Ascending aorta (tissue), 2 donors: ENCODE data around the gene HOXD12. TPM values are rescaled to one million over a fixed set of nuclear protein-coding genes. Genes with fewer than 3 reads are reported as not detected.
A peak's percentile ranks its signal among the peaks of the same experiment; 100 is the strongest.

ENCODE experiments used
- DNase-seq, 2 donors: peaks; one replicate each; pipeline ENCODE4 v3.0.0-alpha.2; 2019; ENCODE audit warnings: low spot score in 2 of 2
- H3K27ac ChIP-seq, 2 donors: fragments of 200-600 bp; sonication (generic); one replicate each; pipeline ENCODE4 v1.5.1; 2016 to 2017; ENCODE audit warnings: mild to moderate bottlenecking in 1 of 2
- H3K27me3 ChIP-seq: fragments of 200-600 bp; sonication (generic); one replicate; pipeline ENCODE4 v1.5.1; 2017
- H3K36me3 ChIP-seq, 2 donors: fragments of 200-600 bp; sonication (generic); one replicate each; pipeline ENCODE4 v1.5.1; 2016
- H3K4me1 ChIP-seq, 2 donors: fragments of 200-600 bp; sonication (generic); one replicate each; pipeline ENCODE4 v1.5.1; 2016 to 2017; ENCODE audit warnings: mild to moderate bottlenecking in 1 of 2
- H3K4me3 ChIP-seq, 2 donors: fragments of 200-600 bp; sonication (generic); one replicate each; pipeline ENCODE4 v1.5.1; 2016 to 2017; ENCODE audit warnings: mild to moderate bottlenecking in 1 of 2
- H3K9me3 ChIP-seq, 2 donors: fragments of 200-600 bp; sonication (generic); one replicate each; pipeline ENCODE4 v1.5.1; 2016
- intact Hi-C: fragments of 100-400 bp; cut with DNase I; formaldehyde crosslinking; loops from one replicate; pipeline ENCODE4 v1.15.1; 2023
- total RNA-seq: library from RNA; depleted of rRNA; stranded (reverse); fragments of >200 nt; gene quantifications from one replicate; pipeline ENCODE4 v1.1.0, GENCODE V29; 2016
- TF ChIP-seq, protein P1 (sequence below), 3 experiments: fragments of 200-600 bp in 2 of 3; fragments of 450-650 bp in 1 of 3; sonication (generic) in 2 of 3; IDR thresholded peaks; one replicate each; pipeline ENCODE4 v1.5.1; 2016 to 2019; ENCODE audit warnings: antibody characterized with exemption in 3 of 3, mild to moderate bottlenecking in 1 of 3, moderate library complexity in 1 of 3

HOXD12 gene
- total RNA-seq, 1 donor from 2014 or later, result not detected

DNA sequence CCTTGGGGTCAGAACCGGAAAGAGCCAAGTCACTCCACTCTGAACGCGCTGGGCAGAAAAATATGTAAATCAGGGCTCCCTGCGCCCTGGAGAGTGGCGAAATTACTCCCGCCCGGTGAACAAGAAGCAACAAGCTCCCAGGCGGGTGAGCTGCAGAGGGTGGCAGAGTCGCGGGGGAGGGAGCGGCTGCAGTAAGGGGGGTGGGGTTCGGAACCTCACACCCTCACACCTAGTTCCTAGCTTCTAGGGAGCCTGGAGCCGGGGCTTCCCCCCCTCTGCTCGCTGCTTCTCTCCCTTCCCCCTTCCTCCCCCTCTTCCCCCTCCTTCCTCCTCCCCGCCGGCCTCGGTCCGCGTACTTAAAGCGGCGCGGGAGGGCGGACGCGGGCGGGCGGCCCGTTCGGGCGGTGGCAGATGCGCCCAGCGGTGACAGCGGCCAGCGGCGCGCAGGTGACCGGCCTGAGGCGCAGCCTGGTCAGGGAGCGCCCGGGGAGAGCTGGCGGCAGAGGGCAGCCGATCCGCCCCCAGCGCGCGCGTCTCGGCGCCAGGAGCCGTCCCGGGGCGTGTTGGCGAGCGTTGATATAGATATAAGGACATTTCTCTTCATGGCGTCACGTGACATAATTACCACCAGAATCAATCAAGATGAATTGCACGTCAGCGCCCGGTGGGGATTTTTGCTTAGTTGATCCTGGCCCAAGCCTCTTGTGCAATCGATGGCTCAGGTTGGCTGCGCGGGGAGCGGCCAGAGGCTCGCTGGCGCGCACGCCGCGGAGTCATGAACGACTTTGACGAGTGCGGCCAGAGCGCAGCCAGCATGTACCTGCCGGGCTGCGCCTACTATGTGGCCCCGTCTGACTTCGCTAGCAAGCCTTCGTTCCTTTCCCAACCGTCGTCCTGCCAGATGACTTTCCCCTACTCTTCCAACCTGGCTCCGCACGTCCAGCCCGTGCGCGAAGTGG is 7.3 kb downstream of the HOXD12 start, which contains the start of gene HOXD11:
Gene HOXD11, plus strand, starts transcription at position 700 of the 959 bp plus-strand sequence. Its CDS starts 76 bp downstream, at position 776.
- Histone ChIP-seq H3K27me3 (peaks cover 60% of the 10 kb centered on the region), H3K9me3 (no peaks in the 10 kb centered on the region), H3K4me1 (peaks cover 0 to 20% of the 10 kb centered on the region in 2 donors), H3K4me3 (peak within 1 kb of the TSS; percentile 34 to 52), H3K36me3 (no peaks in the 10 kb centered on the region), H3K27ac (no peak within 1 kb of the TSS)
- peak in 1 of 2 donors; percentile 63 for DNase-seq
- TF ChIP-seq, protein P1, sequence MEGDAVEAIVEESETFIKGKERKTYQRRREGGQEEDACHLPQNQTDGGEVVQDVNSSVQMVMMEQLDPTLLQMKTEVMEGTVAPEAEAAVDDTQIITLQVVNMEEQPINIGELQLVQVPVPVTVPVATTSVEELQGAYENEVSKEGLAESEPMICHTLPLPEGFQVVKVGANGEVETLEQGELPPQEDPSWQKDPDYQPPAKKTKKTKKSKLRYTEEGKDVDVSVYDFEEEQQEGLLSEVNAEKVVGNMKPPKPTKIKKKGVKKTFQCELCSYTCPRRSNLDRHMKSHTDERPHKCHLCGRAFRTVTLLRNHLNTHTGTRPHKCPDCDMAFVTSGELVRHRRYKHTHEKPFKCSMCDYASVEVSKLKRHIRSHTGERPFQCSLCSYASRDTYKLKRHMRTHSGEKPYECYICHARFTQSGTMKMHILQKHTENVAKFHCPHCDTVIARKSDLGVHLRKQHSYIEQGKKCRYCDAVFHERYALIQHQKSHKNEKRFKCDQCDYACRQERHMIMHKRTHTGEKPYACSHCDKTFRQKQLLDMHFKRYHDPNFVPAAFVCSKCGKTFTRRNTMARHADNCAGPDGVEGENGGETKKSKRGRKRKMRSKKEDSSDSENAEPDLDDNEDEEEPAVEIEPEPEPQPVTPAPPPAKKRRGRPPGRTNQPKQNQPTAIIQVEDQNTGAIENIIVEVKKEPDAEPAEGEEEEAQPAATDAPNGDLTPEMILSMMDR (IDR thresholded peaks at IDR 0.05), result no peak
- intact Hi-C loops, result loop anchor here (10.0 kb wide), 1 partner anchor 922 kb away; the partner anchor contains the start of gene ATP5MC3

DNA sequence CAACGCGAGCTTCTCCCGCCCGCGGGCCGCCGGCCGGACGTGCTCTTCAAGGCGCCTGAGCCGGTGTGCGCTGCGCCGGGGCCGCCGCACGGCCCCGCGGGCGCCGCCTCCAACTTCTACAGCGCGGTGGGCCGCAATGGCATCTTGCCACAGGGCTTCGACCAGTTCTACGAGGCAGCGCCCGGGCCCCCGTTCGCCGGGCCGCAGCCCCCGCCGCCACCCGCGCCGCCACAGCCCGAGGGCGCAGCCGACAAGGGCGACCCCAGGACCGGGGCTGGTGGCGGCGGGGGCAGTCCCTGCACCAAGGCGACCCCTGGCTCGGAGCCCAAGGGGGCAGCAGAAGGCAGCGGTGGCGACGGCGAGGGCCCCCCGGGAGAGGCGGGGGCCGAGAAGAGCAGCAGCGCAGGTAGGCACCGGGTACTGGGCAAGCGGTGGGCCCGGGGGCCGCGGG is 8.2 kb downstream of the HOXD12 start:
- Histone ChIP-seq H3K4me3 (peak overlapping the region; percentile 3 to 34), H3K27ac (no peak overlapping the region), H3K36me3 (no peaks in the 10 kb centered on the region), H3K4me1 (peaks cover 0 to 20% of the 10 kb centered on the region in 2 donors), H3K9me3 (no peaks in the 10 kb centered on the region), H3K27me3 (peaks cover 66% of the 10 kb centered on the region)
- TF ChIP-seq, protein P1 (IDR thresholded peaks at IDR 0.05), result no peak
- no peak for DNase-seq
- intact Hi-C loops, result loop anchor here (10.0 kb wide), 1 partner anchor 923 kb away; the partner anchor contains the start of gene ATP5MC3

DNA sequence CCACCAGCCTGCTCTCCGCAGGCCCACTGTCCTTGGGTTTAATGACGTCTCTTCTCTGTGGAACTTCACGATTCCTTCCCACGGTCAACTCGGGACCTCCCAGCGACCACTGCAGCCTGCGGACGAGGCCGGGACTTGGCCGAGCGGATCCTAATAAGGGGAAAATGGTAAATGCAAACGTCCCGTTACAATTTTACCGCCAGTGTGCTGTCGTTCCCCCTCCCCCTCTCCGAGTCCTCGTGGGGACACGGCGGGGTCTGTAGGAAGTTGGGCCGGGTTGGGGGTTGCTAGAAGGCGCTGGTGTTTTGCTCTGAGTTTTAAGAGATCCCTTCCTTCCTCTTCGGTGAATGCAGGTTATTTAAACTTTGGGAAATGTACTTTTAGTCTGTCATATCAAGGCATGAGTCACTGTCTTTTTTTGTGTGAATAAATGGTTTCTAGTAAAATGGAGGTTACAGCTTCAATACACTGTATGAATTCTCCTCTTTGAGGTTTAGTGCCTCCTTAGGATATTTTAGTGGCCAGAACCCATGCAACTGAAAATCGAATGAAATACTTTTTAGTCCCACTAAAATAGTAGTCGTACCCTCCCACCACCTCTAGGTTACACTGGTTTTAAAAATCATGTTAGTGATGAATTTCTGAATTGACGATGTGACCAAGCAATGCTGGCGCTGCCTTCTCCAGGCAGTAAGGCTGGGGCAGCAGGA is 9.8 kb downstream of the HOXD12 start:
- Histone ChIP-seq H3K27ac (no peak overlapping the region), H3K4me1 (peaks cover 0 to 16% of the 10 kb centered on the region in 2 donors), H3K9me3 (no peaks in the 10 kb centered on the region), H3K27me3 (peaks cover 67% of the 10 kb centered on the region), H3K4me3 (no peak overlapping the region), H3K36me3 (no peaks in the 10 kb centered on the region)
- TF ChIP-seq, protein P1 (IDR thresholded peaks at IDR 0.05), result no peak
- intact Hi-C loops, result loop anchor here (10.0 kb wide), 1 partner anchor 925 kb away; the partner anchor contains the start of gene ATP5MC3
- DNase-seq, result no peak

DNA sequence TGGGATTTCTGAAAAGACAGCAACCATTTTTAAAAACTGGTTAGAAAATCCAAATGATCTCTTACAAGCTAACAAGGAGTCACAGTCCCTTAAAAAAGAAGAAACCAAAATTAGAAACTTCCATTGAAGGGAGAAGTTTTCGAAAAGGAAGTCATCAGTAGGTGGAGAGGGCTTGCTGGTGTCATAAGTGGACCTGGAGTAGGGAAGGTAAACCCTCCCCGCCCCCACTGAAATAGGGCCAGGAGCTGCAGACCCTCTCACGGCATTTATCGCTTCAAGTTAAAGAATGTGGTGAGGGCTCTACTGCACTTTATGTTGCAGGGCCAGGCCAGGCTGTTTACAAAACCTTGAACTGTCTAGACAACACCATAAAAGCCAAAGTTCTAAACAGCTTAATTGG is 10.4 kb downstream of the HOXD12 start:
- Histone ChIP-seq H3K27me3 (peaks cover 61% of the 10 kb centered on the region), H3K4me1 (peaks cover 0 to 10% of the 10 kb centered on the region in 2 donors), H3K9me3 (no peaks in the 10 kb centered on the region), H3K27ac (no peak overlapping the region), H3K4me3 (no peak overlapping the region), H3K36me3 (no peaks in the 10 kb centered on the region)
- no peak for DNase-seq
- intact Hi-C loops, result loop anchor here (10.0 kb wide), 1 partner anchor 925 kb away; the partner anchor contains the start of gene ATP5MC3
- TF ChIP-seq, protein P1 (IDR thresholded peaks at IDR 0.05), result no peak
